HG03095 (cell line): ENCODE measurements around the gene VGLL4.

ENCODE experiments used
- ATAC-seq: cut with Tn5 transposase; IDR thresholded peaks from one replicate; pipeline ENCODE4 v1.9.1; 2021; ENCODE audit warnings: moderate library complexity; ENCODE audit not compliant: unreplicated experiment

Gene VGLL4

DNA sequence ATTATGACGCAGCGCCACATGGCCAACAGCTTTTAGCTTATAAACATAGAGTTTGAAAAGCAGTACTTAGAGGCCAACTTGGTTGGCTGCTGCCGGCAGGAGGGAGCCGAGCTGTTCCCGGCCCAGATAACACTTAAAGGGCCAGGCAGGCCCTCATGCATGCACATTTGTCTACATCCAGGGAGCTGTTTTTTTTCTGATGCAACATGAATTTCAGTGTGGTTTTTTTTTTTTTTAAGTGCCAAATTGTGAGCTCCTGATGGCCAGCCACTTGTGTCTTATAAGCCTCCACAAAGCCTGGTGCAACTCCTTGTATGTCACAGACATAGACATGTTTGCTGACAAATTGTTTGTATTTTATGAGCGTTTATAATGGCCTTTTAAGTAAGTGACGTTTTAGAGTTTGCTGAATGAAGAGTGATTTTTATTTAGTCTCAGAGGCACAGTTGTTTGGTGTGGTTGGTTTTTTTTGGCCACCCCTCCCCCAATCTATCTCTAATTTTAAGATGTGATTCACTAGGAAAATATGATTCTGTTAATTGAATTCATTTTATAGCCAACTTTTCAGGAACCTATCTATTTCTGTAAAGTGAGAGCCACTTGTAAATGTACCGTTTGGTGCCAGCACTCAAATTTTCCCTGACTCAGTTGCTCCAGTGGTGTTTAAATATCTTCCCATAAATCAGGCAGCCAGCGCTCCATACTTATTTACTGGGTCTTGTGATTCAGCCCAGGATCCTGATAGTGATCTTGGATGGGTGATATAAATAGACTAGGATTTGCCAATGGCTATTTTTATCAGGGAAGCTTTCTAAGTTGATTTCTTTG lies 134.3 kb downstream of the VGLL4 start:
- no peak for ATAC-seq

DNA sequence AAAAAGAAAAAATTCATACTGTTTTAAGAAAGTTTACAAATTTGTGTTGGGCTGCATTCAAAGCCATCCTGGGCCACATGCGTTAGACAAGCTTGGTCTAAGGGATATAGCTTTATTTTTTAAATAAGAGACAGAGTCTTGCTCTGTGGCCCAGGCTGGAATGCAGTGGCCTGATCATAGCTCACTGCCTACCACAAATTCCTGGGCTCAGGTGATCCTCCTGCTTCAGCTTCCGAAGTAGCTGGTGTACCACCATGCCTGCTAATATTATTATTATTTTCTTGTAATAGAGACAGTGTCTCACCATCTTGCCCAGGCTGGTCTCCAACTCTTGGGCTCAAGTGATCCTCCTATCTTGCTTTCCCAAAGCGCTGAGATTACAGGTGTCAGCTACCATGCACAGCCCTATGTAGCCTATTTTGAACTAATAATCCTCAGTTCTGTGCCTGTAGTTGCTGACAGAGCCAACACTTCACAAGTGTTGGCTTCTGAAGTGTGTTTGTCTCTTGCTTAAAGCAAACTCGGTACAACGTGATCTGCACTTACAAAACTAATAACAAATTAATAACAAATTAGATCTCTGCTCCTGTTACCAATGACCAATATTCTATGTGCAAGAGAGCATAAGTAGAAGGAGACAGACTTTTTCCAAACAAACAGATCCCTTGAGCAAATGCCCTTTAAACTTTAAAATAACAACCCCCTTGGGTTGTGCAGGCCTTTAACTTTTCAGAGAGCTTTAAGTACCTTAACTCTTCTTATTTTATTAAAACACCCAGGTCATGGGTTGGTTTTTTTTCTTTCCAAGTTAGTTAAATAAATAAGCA lies 135.2 kb downstream of the VGLL4 start:
- ATAC-seq = no peak

DNA sequence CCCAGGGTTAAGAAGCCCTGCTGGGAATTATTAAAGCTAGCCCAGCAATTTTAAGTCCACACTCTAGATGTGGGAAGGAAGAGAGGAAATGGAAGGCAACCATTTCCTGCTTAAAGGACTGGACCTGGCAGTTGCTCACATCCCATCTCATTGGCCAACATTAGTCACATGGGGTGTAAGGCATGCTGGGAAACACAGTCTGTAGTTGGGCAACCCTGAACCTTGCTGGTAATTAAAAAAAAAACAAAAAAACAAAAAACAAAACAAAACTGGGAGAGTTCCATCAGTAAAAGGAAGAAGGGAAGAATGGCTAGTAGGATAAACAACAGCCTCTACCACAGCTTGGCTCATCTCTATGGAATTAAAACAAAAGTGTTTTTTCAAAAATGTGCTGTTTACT lies 136.0 kb downstream of the VGLL4 start:
- no peak for ATAC-seq
